Cardiac fibroblast (primary cell): ENCODE data around the gene MPDU1.
A peak's percentile ranks its signal among the peaks of the same experiment; 100 is the strongest.

Experiments used
- DNase-seq, 2 donors: peaks; one replicate each; pipeline versions ENCODE4 v3.0.0 to v3.0.0-alpha.2; 2010; ENCODE audit warnings: low read depth in 2 of 2
- H3K4me3 ChIP-seq, 2 donors: replicated peaks in 1 of 2; 1 replicate in 1 of 2; 2 replicates in 1 of 2; pipeline ENCODE4 v1.5.1; 2011; ENCODE audit warnings: low read depth in 2 of 2, low read length in 2 of 2, mild to moderate bottlenecking in 2 of 2, moderate library complexity in 1 of 2
- CTCF ChIP-seq: IDR thresholded peaks from one replicate; pipeline ENCODE4 v1.5.1; 2011; ENCODE audit warnings: low read depth, mild to moderate bottlenecking, low read length, inconsistent platforms

Gene MPDU1

DNA sequence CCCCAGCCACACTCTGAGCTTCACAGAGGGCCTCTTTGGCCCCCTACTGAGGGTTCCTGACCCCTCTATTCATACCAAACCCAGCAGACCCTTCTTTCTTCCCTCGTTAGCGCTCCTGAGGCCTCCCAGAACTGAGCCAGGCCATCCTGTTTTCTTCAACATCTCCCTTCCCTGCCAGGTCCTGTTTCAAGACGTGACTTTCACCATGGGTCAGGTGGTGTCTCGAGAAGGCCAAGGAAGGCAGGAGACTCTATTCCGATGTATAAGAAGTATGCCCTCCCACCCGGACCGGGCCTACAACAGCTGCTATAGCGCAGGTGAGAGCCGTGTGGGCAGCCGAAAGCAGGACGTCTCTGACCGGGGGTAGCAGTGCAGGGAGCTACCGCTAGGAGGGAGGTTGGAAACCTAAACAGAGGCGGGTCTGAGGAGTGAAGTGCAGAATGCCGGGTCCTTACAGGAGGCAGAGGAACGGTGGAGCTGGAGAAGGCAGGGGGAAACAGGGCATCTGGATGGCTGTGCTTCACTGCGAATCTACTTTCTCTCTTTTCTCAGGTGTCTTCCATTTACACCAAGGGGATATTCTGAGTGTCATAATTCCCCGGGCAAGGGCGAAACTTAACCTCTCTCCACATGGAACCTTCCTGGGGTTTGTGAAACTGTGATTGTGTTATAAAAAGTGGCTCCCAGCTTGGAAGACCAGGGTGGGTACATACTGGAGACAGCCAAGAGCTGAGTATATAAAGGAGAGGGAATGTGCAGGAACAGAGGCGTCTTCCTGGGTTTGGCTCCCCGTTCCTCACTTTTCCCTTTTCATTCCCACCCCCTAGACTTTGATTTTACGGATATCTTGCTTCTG lies 23.3 kb upstream of the MPDU1 start:
- TF ChIP-seq CTCF = peak; percentile 86
- H3K4me3 ChIP-seq = peak overlapping the region; percentile 13 to 86
- DNase-seq = peak; percentile 65 to 68

- peak overlapping the region; percentile 83 to 86 for H3K4me3 ChIP-seq
- DNase-seq = peak; percentile 88 to 90
- peak; percentile 89 for TF ChIP-seq CTCF
Measured at GRCh38 chr17:7561028-7561575, 22.6 kb upstream of the MPDU1 start.

GRCh38 chr17:7561589-7562207 lies 22.0 kb upstream of the MPDU1 start, which contains the start of gene SENP3:
TSS of gene SENP3 (plus strand) at chr17:7561919. CDS start at chr17:7563077, 1,158 bp downstream.
- no peak for TF ChIP-seq CTCF

GRCh38 chr17:7562208-7562605 lies 21.4 kb upstream of the MPDU1 start:
- peak overlapping the region; percentile 83 to 86 for H3K4me3 ChIP-seq
- DNase-seq = no peak
- no peak for TF ChIP-seq CTCF

More at GRCh38 chr17:7561589-7562207, 22.0 kb upstream of the MPDU1 start, which contains the start of gene SENP3:
- peak; percentile 87 to 93 for DNase-seq
- H3K4me3 ChIP-seq = peak within 1 kb of the TSS; percentile 83 to 86

DNA sequence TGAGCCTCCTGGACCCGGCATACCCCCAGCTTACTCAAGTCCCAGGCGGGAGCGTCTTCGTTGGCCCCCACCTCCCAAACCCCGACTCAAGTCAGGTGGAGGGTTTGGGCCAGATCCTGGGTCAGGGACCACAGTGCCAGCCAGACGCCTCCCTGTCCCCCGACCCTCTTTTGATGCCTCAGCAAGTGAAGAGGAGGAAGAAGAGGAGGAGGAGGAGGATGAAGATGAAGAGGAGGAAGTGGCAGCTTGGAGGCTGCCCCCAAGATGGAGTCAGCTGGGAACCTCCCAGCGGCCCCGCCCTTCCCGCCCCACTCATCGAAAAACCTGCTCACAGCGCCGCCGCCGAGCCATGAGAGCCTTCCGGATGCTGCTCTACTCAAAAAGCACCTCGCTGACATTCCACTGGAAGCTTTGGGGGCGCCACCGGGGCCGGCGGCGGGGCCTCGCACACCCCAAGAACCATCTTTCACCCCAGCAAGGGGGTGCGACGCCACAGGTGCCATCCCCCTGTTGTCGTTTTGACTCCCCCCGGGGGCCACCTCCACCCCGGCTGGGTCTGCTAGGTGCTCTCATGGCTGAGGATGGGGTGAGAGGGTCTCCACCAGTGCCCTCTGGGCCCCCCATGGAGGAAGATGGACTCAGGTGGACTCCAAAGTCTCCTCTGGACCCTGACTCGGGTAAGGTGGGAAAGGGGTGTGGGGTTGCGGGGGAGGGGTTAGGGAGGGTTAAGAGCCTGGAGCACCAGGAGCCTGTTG lies 20.4 kb upstream of the MPDU1 start:
- TF ChIP-seq CTCF = no peak
- DNase-seq = no peak
- no peak overlapping the region for H3K4me3 ChIP-seq

DNA sequence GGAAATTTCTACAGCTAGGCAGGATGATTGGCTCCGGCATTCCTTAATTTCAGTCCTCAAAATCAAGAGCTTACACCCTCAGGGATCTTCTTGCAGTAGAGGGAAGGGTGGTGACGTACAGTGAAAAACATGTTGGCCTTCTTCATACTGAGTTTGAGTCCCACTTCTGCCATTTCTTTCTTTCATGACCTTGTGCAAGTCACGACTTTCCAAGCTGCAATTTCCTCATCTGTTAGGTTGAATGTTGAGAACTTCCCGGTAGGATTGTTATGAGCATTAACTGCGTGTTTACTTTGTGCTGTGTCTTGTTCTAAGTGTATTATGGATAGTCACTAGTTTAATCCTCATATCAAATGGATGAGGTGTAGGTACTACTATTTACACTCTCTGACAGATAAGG lies 14.1 kb upstream of the MPDU1 start:
- no peak for TF ChIP-seq CTCF
- H3K4me3 ChIP-seq = no peak overlapping the region
- no peak for DNase-seq
